Measurements from ENCODE around the gene C2orf49. TPM values are rescaled to one million over a fixed set of nuclear protein-coding genes. Genes with fewer than 3 reads are reported as not detected.
A peak's percentile ranks its signal among the peaks of the same experiment; 100 is the strongest.

The C2orf49 gene
- 10 to 100 TPM; 19.6 to 19.8 TPM for total RNA-seq

GRCh38 chr2:105337122-105338019, at the start of gene C2orf49:
TSS of gene C2orf49 (plus strand) at chr2:105337540. CDS start at chr2:105337588, 48 bp downstream.
- ChIA-PET CTCF (interaction anchor here (1.1 to 2.0 kb wide), 4 partner anchors 9 to 49 kb away, joined by 3 to 9 read pairs (median 5); no protein-coding TSS in a partner anchor), POLR2A (interaction anchor here (1.5 kb wide), 1 partner anchor 8 kb away, joined by 9 read pairs; the partner anchor contains the start of gene TGFBRAP1)
- no peaks in the 10 kb centered on the region for H3K27me3 Mint-ChIP-seq (ENCODE audit: low read depth)
- peaks cover 40% of the 10 kb centered on the region for H3K4me1 Mint-ChIP-seq (ENCODE audit: low read depth)
- peak within 1 kb of the TSS; percentile 100 for H3K4me3 Mint-ChIP-seq
- H3K36me3 Mint-ChIP-seq (ENCODE audit: low read depth), result peaks cover 22% of the 10 kb centered on the region
- peak; percentile 92 for DNase-seq
- peak within 1 kb of the TSS; percentile 100 for H3K27ac Mint-ChIP-seq
- H3K9me3 Mint-ChIP-seq (ENCODE audit: insufficient read depth), result no peaks in the 10 kb centered on the region
- ATAC-seq, result peak; percentile 89

- DNase-seq, result peak; percentile 59
- Mint-ChIP-seq H3K4me1 (ENCODE audit: low read depth) (no peaks in the 10 kb centered on the region), H3K4me3 (no peak overlapping the region), H3K36me3 (ENCODE audit: low read depth) (peaks cover 13% of the 10 kb centered on the region), H3K27me3 (ENCODE audit: low read depth) (no peaks in the 10 kb centered on the region), H3K9me3 (ENCODE audit: insufficient read depth) (no peaks in the 10 kb centered on the region), H3K27ac (no peak overlapping the region)
- ChIA-PET POLR2A (no interaction called here), CTCF (interaction anchor here (0.6 to 1.5 kb wide), 20 partner anchors 9 to 79 kb away, joined by 3 to 9 read pairs (median 3); partner anchors contain the start of gene C2orf49)
- no peak for ATAC-seq
These were observed 49.6 kb upstream of the C2orf49 start for GRCh38 chr2:105287692-105288091.

DNA sequence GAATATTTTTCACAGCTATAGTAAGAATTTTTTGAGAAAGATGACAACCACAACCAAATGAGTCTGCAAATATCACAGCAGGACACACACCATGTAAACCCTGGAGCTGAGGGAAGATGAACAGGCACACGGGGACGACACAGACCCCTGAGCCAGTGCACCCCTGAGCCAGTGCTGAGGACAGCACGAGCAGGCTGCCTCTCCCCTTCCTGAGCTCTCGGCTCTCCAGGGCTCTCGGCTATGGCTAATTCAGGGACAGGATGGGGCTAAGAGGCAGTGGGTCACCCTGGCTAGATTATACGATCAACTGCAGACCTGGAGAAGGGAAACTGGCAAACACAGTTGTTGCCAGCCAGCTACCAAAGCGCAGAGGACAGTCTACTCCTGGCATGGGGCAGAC, 49.2 kb upstream of the C2orf49 start:
- ChIA-PET CTCF (interaction anchor here (0.6 to 1.5 kb wide), 20 partner anchors 9 to 79 kb away, joined by 3 to 9 read pairs (median 3); partner anchors contain the start of gene C2orf49), POLR2A (no interaction called here)
- Mint-ChIP-seq H3K27ac (no peak overlapping the region), H3K36me3 (ENCODE audit: low read depth) (peaks cover 13% of the 10 kb centered on the region), H3K4me1 (ENCODE audit: low read depth) (no peaks in the 10 kb centered on the region), H3K9me3 (ENCODE audit: insufficient read depth) (no peaks in the 10 kb centered on the region), H3K27me3 (ENCODE audit: low read depth) (no peaks in the 10 kb centered on the region), H3K4me3 (no peak overlapping the region)
- DNase-seq (no peak), ATAC-seq (no peak)

DNA sequence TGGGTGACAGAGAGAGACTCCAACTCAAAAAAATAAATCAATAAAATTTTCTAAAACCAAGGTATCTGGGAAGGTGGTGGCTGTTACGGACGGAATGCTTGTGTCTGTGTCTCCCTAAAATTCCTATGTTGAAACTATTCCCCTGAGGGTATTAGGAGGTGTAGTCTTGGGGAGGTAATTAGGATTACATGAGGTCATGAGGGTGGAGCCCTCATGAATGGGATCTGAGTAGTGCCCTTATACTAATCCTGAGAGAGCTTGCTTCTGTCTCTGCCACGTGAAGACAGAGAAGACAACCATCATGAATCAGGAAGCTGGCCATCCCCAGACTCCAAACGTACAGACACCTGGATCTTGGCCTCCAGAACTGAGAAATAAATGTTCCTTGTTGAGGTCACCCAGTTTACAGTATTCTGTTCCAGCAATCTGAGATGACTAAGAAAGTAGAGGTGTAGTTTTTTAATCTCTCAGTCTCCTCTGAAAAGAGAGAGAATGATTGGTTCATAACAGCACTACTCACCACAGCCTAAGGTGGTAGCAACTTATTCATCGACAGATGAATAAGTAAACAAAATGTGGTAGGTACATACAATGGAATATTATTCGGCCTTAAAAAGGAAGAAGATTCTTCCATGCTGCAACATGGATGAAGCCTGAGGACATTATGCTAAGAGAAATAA, 46.2 kb upstream of the C2orf49 start:
- peaks cover 21% of the 10 kb centered on the region for H3K36me3 Mint-ChIP-seq (ENCODE audit: low read depth)
- ChIA-PET POLR2A (no interaction called here), CTCF (no interaction called here)
- H3K9me3 Mint-ChIP-seq (ENCODE audit: insufficient read depth), result no peaks in the 10 kb centered on the region
- H3K27me3 Mint-ChIP-seq (ENCODE audit: low read depth), result no peaks in the 10 kb centered on the region
- no peak overlapping the region for H3K4me3 Mint-ChIP-seq
- no peak for DNase-seq
- ATAC-seq, result no peak
- no peak overlapping the region for H3K27ac Mint-ChIP-seq
- no peaks in the 10 kb centered on the region for H3K4me1 Mint-ChIP-seq (ENCODE audit: low read depth)

DNA sequence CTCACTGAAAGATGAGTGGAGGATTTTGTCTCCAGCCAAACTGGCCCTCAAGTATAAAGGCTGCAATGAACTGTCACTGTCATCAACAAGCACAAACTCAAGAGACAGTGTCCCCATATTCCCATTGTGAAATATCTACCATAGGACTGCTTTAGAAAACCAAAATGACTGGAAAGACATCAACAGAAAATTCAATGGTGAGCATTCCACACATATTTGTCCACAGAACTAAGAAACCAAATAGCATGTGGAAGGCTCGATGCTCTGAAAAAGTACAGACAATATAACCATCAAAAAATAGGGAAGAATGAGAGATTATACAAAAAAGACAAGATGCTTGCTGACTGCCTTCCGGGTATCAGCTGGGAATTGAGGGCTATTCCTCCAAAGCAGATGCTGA, 45.4 kb upstream of the C2orf49 start:
- DNase-seq (no peak), ATAC-seq (no peak)
- Mint-ChIP-seq H3K4me1 (ENCODE audit: low read depth) (no peaks in the 10 kb centered on the region), H3K36me3 (ENCODE audit: low read depth) (peaks cover 25% of the 10 kb centered on the region), H3K9me3 (ENCODE audit: insufficient read depth) (no peaks in the 10 kb centered on the region), H3K27ac (no peak overlapping the region), H3K27me3 (ENCODE audit: low read depth) (no peaks in the 10 kb centered on the region), H3K4me3 (no peak overlapping the region)
- POLR2A ChIA-PET, result no interaction called here
- CTCF ChIA-PET, result no interaction called here

- DNase-seq (no peak), ATAC-seq (no peak)
- Mint-ChIP-seq H3K27ac (no peak overlapping the region), H3K27me3 (ENCODE audit: low read depth) (no peaks in the 10 kb centered on the region), H3K36me3 (ENCODE audit: low read depth) (peaks cover 38% of the 10 kb centered on the region), H3K9me3 (ENCODE audit: insufficient read depth) (no peaks in the 10 kb centered on the region), H3K4me1 (ENCODE audit: low read depth) (no peaks in the 10 kb centered on the region), H3K4me3 (no peak overlapping the region)
- POLR2A ChIA-PET, result no interaction called here
- CTCF ChIA-PET, result interaction anchor here (0.9 to 2.8 kb wide), 5 partner anchors 8 to 179 kb away, joined by 3 to 13 read pairs (median 6); partner anchors contain the start of gene TGFBRAP1
These were observed 43.3 kb upstream of the C2orf49 start for GRCh38 chr2:105294046-105294445.

GRCh38 chr2:105294844-105295481, 42.4 kb upstream of the C2orf49 start:
- DNase-seq (peak; percentile 62), ATAC-seq (peak; percentile 71)
- no peaks in the 10 kb centered on the region for H3K4me1 Mint-ChIP-seq (ENCODE audit: low read depth)
- H3K9me3 Mint-ChIP-seq (ENCODE audit: insufficient read depth), result no peaks in the 10 kb centered on the region
- POLR2A ChIA-PET, result no interaction called here
- CTCF ChIA-PET, result interaction anchor here (1.0 to 2.8 kb wide), 8 partner anchors 11 to 257 kb away, joined by 3 to 13 read pairs (median 4); partner anchors contain the start of genes GPR45, MRPS9 and TGFBRAP1
- no peak overlapping the region for H3K4me3 Mint-ChIP-seq
- H3K36me3 Mint-ChIP-seq (ENCODE audit: low read depth), result peaks cover 38% of the 10 kb centered on the region
- H3K27me3 Mint-ChIP-seq (ENCODE audit: low read depth), result no peaks in the 10 kb centered on the region
- H3K27ac Mint-ChIP-seq, result no peak overlapping the region

DNA sequence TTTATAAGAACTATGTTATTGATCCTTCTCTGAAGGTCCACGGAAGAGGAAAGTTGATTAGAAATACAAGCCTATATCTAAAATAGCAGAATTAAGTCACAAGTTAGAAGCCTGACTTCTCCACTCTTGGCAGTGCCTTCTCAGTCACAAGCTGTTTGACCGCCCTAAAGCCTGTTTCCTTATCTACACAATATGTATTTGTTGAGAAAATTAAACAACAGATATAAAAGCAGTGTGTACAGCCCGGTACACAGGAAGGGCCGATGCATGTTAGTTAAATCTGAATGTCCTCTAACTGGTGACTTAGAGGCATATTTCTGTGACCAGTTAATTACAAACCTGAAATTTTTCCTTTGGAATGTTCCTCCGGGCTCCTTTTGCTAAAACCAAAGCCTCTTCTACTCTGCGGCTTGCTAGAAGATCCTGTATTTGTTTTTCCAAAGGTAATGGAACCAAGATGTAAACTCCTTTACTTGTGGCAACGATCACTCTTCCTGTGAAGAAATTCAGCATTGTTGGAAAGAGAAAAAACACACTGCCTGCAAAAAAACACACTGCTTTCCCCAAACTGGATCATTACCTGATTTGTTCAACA, 41.2 kb upstream of the C2orf49 start:
- peaks cover under 1% of the 10 kb centered on the region for H3K4me1 Mint-ChIP-seq (ENCODE audit: low read depth)
- H3K27me3 Mint-ChIP-seq (ENCODE audit: low read depth), result no peaks in the 10 kb centered on the region
- ATAC-seq (no peak), DNase-seq (no peak)
- ChIA-PET CTCF (interaction anchor here (1.4 to 1.9 kb wide), 3 partner anchors 12 to 258 kb away, joined by 3 to 6 read pairs (median 5); partner anchors contain the start of gene MRPS9), POLR2A (no interaction called here)
- no peak overlapping the region for H3K27ac Mint-ChIP-seq
- no peaks in the 10 kb centered on the region for H3K9me3 Mint-ChIP-seq (ENCODE audit: insufficient read depth)
- peaks cover 34% of the 10 kb centered on the region for H3K36me3 Mint-ChIP-seq (ENCODE audit: low read depth)
- no peak overlapping the region for H3K4me3 Mint-ChIP-seq

DNA sequence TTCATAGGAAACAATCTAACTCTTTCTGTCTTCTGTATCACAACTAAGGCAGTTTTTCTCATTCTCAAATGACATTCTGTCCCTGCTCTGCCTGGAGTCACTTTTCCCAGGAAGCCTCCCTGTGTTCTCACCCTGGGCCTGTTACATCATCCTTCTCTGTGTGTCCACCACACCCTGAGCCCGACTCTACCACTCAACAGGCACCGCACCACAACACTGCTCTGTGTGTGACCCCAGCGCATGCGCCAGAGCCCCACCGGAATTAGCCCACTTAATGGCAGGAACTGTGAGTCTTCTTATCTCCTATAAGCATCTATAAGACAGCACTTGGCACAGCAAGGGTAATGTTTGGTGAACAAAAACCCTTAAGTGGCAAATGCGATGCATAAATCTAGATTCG, 40.1 kb upstream of the C2orf49 start:
- ChIA-PET CTCF (no interaction called here), POLR2A (no interaction called here)
- Mint-ChIP-seq H3K4me3 (no peak overlapping the region), H3K9me3 (ENCODE audit: insufficient read depth) (no peaks in the 10 kb centered on the region), H3K27ac (no peak overlapping the region), H3K36me3 (ENCODE audit: low read depth) (peaks cover 31% of the 10 kb centered on the region), H3K27me3 (ENCODE audit: low read depth) (no peaks in the 10 kb centered on the region), H3K4me1 (ENCODE audit: low read depth) (peaks cover 11% of the 10 kb centered on the region)
- DNase-seq (no peak), ATAC-seq (no peak)

- peaks cover 32% of the 10 kb centered on the region for H3K36me3 Mint-ChIP-seq (ENCODE audit: low read depth)
- ChIA-PET CTCF (interaction anchor here (1.0 kb wide), 1 partner anchor 59 kb away, joined by 3 read pairs; no protein-coding TSS in a partner anchor), POLR2A (no interaction called here)
- H3K9me3 Mint-ChIP-seq (ENCODE audit: insufficient read depth), result no peaks in the 10 kb centered on the region
- no peak overlapping the region for H3K4me3 Mint-ChIP-seq
- ATAC-seq, result no peak
- H3K27ac Mint-ChIP-seq, result no peak overlapping the region
- H3K4me1 Mint-ChIP-seq (ENCODE audit: low read depth), result peaks cover 15% of the 10 kb centered on the region
- DNase-seq, result no peak
- H3K27me3 Mint-ChIP-seq (ENCODE audit: low read depth), result no peaks in the 10 kb centered on the region
These were observed 39.3 kb upstream of the C2orf49 start for GRCh38 chr2:105298017-105298416.

- DNase-seq (no peak), ATAC-seq (peak; percentile 48)
- CTCF ChIA-PET, result interaction anchor here (0.6 to 1.4 kb wide), 2 partner anchors 11 to 185 kb away, joined by 3 read pairs; no protein-coding TSS in a partner anchor
- POLR2A ChIA-PET, result no interaction called here
- Mint-ChIP-seq H3K9me3 (ENCODE audit: insufficient read depth) (no peaks in the 10 kb centered on the region), H3K36me3 (ENCODE audit: low read depth) (peaks cover 34% of the 10 kb centered on the region), H3K4me1 (ENCODE audit: low read depth) (peaks cover 22% of the 10 kb centered on the region), H3K27ac (no peak overlapping the region), H3K27me3 (ENCODE audit: low read depth) (no peaks in the 10 kb centered on the region), H3K4me3 (no peak overlapping the region)
These were observed 38.0 kb upstream of the C2orf49 start for GRCh38 chr2:105299290-105299689.
